ENCODE data around the gene ZXDC.

The ZXDC gene

DNA sequence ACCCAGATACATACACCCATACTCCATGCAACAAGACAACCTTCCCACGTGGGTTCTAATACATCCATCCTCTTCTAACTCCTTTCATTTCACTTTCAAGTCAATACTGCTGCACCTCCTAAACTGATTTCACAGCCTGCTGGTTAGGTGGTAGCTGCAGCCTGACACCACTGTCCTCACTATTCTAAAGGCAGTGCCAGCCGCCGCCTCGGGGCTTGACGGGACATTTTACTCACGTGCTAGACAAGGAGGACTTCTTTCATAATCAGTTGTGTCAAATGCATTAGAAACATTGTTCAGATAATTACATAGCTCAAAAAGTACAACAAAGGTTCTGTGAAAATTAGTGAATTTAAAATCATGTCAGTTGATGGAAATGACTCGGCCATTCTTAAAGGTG is 35.6 kb upstream of the ZXDC start:
- DNase-seq: no peak

DNA sequence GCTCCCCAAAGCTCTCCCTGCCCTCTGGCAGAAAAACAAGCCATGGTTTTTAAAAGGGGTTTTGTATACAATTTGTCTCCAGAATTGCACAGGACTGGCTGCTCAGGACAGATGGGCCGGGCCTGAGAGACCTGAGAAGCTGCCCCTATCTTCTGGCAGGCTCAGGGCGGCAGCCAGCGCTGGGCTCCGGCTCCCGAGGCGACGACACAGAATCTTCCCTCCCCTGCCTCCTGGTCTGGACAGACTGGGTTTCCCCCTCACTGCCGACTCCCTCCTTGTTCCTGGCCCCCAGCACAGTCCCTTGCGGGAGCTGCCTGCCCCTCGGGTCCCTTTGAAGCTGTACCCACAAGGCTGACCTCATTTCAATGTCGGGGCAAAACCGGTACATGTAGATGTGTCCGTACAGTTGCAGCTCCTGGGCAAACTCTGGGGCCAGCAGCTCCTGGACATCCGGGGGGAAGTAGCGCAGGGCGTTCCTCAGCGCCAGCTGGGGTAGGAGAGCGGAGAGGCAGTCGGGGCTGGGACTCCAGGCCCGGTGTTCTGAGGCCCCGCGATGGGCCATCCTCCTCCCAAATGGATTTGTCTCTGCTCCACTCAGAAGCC is 34.7 kb upstream of the ZXDC start:
- no peak for DNase-seq

- DNase-seq: no peak
Measured at GRCh38 chr3:126509597-126510307, 34.1 kb upstream of the ZXDC start.

DNA sequence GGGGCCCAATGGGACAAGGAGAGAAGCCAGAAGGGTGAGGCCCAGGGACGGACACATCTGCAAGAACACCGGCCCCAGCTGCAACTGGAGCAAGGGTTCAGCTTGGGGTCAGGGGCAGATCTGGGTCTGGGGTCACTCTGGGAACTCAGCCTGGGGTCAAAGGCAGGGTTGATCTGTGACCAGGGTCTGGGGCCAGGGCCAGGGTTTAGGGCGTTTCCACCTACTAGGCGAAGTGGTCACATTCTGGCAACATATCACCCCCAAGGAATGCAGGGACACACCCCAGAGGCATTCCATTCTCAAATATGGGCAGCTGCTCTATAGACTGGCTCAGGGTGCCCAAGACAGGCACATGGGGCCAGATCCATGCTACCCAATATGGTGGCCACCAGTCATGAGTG is 32.9 kb upstream of the ZXDC start:
- DNase-seq: no peak

GRCh38 chr3:126507886-126508285 is 32.2 kb upstream of the ZXDC start:
- DNase-seq: no peak

DNA sequence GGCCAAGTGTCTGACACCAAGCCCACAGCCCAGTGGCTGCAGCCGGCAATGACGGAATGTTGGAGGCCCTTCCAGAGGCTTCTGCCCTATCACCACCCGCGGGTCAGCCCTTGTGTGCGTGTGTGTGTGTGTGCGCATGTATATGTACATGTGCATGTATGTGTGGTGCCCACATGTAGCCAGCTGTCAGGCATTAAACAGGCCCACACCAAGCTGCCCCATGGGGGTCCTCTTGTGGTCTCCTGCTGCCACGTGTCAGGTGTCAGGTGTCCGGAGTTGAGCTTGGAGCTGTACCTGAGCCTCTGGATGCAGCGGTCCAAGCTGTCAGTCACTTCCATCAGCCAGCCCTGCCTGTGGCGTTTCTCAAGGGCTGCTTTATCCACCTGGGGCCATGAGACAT is 28.0 kb upstream of the ZXDC start:
- DNase-seq: no peak

DNA sequence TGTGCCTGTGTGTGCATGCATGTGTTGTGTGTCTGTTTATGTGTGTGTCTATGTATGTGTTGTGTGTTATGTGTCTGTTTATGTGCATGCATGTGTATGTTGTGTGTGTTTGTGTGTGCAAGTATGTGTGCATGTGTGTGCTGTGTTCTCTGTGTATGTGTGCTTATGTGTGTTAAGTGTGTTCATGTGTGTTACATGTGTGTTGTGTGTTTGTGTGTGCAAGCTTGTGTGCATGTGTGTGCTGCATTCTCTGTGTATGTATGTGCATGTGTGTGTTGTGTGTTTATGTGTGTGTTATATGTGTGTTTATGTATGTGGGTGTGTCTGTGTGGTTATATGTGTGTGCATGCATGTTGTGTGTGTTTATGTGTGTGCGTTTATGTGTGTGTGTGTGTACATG is 27.0 kb upstream of the ZXDC start:
- DNase-seq: no peak

DNA sequence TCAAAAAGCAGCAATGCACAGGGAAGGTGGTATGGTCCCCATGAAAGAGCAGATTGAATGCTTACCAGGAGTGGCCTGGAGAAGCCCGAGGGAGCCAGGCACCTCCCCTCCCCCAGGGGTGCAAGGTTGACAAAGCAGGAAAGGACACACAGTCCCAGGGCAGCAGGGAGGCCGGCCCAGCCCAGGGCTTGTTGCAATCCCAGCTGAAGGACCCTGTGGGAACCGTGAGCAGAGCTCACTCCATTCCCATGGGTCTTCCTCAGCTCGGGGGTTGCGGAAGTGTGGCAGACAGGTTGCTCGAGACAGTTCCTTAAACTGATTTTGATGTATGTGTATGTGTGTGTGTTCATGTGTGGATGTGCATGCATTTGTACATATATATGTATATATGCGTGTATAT is 26.0 kb upstream of the ZXDC start:
- no peak for DNase-seq

- no peak for DNase-seq
Measured at GRCh38 chr3:126501054-126501453, 25.4 kb upstream of the ZXDC start.

- no peak for DNase-seq
Measured at GRCh38 chr3:126500016-126500415, 24.3 kb upstream of the ZXDC start.

DNA sequence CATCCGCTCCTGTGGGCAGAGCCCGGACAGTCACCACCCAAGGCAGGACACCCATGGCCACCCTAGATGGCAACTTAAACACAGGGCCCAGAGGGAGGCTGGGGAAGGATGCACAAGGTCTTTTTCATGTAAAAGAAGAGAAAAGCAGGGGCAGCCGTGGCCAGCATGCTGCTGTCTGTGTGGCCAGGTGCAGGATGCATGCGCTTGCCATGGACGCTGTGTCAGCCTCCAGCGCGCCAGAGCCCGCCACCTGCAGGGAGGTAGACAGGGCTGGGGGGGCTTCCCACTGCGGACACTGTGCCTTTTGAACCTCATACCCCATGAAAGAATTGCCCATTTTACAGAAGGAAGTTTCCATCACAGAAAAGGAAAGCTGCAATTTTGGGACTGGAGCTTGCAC is 23.7 kb upstream of the ZXDC start:
- no peak for DNase-seq

DNA sequence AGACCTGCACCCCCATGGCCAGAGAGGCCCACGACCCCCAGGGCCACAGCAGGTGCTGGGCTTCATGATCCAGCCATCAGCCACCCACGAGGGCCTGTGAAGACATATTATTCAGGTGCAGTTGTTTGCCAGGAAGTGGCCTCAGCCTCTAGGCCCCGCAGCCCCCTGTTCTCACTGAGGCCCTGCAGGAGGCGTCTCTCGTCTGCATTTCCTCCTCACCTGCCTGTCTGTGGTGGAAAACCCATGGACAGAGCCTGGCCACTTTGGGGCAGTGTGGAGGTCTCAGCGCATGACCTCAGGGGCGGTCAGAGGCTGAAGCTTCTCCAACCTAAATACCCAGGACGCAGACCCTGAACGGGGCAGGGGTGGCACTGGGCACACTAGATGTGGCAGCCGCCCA is 23.2 kb upstream of the ZXDC start:
- DNase-seq: no peak

GRCh38 chr3:126498461-126498860 is 22.8 kb upstream of the ZXDC start:
- no peak for DNase-seq

GRCh38 chr3:126497956-126498355 is 22.3 kb upstream of the ZXDC start:
- DNase-seq: no peak

DNA sequence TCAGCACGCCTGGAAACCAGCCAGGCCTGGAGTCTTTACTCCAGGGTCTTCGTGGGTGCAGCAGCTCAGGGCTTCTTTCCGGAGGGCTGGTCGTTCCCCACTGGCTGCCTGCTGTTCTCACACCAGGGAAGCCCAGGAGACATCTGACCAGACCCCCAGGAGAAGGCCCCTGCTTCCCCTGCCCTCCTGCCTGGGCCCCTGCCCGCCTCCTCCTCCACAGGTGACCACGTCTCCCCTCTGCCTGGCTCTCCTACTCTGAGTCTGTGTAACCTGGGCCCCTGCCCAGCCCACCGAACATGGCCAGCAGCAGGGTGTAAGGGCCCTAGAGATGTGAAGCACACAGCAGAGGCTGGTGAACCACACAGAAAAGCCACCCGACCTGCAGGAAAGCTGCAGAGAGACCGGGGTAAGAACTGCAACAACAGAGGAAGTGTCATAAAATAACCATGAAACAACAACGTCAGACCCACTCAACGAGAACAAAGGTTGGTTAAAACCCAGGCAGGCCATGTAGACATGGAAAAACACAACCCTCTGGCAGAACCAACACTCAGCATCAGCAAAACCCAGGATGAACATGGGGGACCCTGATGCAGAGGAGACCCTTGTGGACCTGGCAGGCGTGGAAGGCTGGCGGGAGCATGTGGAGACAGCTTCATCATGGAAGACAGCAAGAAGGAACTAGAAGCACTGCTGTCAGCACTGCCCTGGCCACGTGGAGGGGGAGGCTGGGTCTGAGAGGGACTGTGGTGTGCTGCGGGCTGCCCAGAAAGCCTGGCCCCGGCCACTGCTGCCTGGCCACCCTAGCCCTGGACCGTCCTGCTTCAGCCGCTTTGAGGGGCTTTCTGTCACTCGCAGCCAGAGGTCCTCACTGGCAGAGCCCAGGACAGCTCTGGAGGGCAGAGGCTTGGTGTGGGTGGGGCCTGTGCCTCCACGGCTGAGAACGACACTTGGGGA is 21.5 kb upstream of the ZXDC start:
- DNase-seq: no peak

GRCh38 chr3:126495786-126496185 is 20.1 kb upstream of the ZXDC start:
- DNase-seq: no peak

DNA sequence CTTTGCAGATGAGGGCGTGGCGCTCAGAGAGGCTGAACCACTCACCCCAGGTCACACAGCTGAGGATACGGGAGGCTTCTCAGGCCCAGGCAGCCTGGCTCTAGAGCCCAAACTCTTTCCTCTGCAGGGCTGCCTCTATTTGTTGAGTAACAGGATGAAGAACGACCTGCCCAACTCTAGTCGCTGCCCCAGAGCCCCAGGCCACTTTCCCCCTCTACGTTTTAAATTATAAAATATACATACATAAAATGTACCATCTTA is 19.2 kb upstream of the ZXDC start:
- DNase-seq: no peak

GRCh38 chr3:126494204-126494969 is 18.7 kb upstream of the ZXDC start:
- no peak for DNase-seq

DNA sequence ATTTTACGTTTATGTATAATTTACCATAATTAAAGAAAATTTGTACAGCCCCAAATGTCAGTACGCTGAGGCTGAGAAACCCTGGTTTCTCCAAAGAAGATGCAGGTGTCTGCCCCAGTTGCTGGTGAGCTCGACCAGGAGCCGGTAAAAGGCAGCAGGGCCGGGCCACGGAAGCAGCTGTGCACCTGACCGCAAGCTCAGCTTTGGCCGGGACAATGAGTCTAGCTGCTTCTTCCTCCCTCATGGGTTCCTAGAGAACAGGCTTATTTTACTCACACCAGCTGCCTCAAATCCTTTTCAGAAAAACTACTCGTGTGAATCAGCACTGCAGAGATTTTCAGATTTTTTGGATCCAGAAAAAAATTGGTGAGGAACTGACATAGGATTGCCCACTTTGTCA is 18.0 kb upstream of the ZXDC start:
- no peak for DNase-seq

DNA sequence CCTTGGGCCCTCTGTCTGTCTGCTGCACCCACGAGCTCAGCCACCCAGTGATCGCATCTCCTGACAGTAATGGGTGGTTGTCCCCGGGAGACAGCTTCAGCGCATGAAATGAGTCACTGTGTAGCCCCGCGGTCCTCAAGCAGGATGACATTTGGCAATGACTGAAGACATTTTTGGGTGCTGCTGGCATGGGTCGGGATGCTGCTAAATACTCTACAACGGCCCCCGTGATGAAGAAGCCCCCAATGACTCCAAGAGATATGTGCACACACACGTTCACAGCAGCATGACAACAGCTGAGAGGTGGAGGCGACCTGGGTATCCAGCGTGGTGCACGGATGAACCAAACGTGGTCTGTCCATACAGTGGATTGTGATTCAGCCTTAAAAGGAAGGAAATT is 17.4 kb upstream of the ZXDC start:
- DNase-seq: no peak

GRCh38 chr3:126491221-126492013 is 15.7 kb upstream of the ZXDC start:
- DNase-seq: no peak

DNA sequence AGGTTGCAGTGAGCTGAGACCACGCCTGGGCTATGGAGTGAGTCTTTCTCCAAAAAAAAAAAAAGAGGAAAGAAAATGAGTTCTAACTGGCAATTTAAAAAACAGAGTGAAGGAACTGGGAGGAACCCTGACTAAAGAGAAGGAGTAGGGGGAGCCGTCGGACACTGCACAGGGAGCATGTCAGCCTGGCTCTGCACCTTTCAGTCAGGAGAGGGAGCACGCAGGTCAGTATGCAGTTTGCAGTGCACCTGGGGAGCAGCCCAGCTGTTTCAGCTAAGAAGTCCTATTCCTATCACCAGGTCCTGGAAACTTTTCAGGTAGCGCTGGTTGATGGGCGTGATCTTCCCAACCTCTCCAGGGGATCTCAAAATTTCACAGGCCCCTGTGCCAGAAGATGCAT is 14.9 kb upstream of the ZXDC start:
- DNase-seq: no peak

All from NCI-H1092 (cell line).